GM19099 (cell line): ENCODE measurements around the gene RACGAP1.

Experiments used
- POLR2A ChIP-seq: IDR thresholded peaks from 3 replicates; pipeline ENCODE4 v1.6.1; 2011; ENCODE audit warnings: low read depth; ENCODE audit not compliant: insufficient read length; ENCODE audit errors: extremely low read depth

The RACGAP1 gene

DNA sequence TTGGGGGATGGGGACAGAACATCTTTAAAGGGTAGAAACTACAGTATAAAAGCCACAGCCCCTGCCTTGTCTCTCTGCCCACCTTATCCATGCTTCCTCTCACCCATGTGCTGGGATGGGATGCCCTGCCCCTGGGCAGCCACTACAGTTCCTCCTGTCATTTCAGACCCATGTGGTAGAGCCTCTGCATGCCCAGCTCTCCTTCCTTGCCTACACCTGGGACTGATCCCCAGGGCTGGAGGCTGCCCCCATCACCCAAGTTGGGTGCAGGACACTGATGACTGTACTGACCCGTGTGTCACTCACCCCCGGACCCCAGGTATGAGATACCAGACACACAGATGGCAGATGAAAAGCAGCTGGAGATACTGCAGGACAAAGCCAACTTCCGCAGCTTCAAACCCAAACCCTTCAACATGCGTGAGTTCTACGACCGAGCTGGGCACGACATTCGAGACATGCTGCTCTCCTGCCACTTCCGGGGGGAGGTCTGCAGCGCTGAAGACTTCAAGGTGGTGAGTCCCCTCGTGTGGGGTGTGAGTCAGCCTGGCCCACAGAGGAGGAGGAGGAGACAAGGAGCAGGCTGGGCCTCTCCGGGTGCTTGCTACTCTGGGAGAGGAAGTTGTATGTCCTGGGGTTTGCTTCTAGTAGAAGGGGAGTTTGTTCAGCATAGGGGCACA, 34.3 kb upstream of the RACGAP1 start:
- TF ChIP-seq POLR2A, result no peak

GRCh38 chr12:50058743-50059312, 33.5 kb upstream of the RACGAP1 start:
- no peak for TF ChIP-seq POLR2A

GRCh38 chr12:50057896-50058670, 32.8 kb upstream of the RACGAP1 start:
- TF ChIP-seq POLR2A, result no peak

- no peak for TF ChIP-seq POLR2A
These were observed 31.9 kb upstream of the RACGAP1 start, which contains the start of gene ASIC1 for GRCh38 chr12:50057000-50057841. TSS of gene ASIC1 (plus strand) at chr12:50057596. CDS start at chr12:50058767, 1,171 bp downstream.

DNA sequence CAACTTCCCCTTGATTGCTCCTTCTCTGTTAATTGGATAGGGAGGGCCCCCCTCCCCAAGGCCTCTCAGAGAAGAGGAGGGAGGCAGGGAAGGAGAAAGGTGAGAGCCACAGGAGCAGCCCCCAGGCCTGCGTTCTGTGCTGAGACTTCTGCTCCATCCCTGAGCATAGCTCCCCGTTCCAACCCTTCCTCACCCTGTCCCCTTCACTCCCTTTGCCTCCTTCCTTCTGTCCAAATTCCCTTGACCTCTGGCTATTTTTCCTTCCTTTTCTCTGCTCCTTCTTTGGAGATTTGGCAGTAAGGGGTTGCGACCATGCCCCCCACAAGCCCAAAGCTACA, 31.3 kb upstream of the RACGAP1 start:
- TF ChIP-seq POLR2A, result no peak

- TF ChIP-seq POLR2A, result no peak
These were observed 30.7 kb upstream of the RACGAP1 start for GRCh38 chr12:50055831-50056638.

DNA sequence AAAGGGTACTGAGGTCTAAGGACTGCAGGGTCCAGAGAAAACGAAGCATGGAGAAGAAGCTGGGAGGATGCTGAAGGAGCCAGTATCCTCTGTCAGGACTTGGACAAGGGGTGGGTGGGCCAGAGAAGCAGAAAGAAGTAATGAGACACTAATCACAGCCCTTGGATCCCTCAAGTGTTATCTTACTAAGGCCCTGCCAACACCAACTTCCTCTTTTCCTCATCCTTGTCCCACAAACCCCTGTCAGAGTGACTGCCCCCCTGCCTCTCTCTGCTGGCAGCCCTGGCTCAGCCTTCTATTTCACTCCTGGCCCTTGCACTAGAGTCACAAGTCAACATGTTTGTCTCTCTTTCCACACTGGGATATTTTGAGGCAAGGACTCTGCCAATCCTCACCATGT, 28.3 kb upstream of the RACGAP1 start:
- TF ChIP-seq POLR2A, result no peak

DNA sequence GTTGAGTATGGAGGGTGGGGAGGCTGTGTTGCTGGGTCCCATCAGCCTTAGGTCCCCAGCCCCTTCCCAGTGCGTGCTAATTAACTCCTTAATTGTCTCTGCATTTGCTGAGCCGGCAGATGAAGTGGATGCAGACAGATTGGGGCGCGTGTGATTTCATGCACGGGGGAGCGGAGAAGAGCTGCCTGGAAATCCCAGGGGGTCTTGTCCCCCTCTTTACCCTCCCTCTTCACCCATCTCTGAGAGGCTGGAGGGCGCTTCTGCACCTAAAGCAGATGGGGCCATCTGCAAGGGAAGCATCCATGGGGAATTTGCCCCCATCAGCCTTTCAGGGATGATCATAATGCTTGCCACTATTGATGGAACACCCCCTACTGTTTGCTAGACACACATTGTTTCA, 27.7 kb upstream of the RACGAP1 start:
- TF ChIP-seq POLR2A, result no peak

DNA sequence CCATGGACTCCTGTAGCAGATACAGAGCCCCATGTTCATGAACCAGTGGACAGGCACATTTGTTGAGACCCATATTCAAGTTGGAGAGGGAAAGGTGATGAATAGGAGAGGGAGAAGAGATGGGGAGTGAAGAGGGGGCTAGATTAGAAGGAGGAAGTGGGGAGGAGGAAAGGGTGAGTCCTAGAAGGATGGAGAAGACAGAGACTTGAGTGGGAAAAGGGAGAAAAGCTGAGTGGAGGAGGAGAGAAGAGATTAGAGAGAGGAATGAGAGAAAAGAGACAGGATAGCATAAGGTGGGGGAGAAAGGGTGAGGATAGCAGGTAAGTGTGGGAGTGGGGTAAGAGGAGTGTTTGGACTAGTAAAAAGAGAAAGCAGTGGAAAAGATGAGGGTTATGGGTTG, 27.2 kb upstream of the RACGAP1 start:
- no peak for TF ChIP-seq POLR2A

DNA sequence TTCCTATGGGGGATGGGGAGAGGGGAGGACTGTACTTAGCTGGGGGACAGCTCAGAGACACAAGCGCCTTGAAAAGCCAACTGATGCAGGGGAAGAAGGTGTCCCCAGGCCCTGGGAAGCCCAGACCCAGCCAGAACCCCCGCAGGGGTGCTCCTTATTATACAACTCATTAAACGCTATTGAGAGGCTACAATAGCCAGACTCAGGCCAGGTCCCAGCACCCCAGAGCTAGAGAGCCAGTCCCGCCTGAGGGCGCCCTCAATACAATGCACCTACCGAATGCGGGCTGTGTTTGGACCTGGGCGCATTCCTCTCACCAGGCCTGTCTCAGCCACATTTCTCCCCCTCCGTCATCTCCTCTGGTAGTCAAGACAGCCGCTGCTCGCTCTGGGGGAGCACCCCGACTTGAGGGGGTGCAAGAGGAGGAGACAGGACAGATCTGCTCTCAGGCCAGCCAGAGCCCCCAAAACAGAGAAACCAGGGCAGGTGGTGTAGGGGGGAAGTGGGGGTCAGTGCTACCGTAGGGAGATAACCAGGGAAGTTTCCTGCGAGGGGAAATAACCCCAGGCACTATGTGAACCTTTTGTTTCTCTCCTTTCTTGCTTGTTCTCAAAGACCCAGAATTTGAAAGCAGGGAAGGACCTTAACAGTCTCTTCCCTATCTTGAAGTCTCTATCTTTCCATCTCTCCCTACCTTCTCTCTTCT, 26.0 kb upstream of the RACGAP1 start:
- no peak for TF ChIP-seq POLR2A

GRCh38 chr12:50050410-50051098, 25.3 kb upstream of the RACGAP1 start:
- no peak for TF ChIP-seq POLR2A

GRCh38 chr12:50050119-50050385, 24.8 kb upstream of the RACGAP1 start:
- TF ChIP-seq POLR2A, result no peak
